SK-MEL-5 (cell line): ENCODE results near the gene GRIA1. TPM values are rescaled to one million over a fixed set of nuclear protein-coding genes. Genes with fewer than 3 reads are reported as not detected.
"Not testable (repeated sequence)": the region's sequence is repeated elsewhere in the genome, so short reads cannot be mapped to it uniquely, and the experiment has no call there.

Experiments used
- DNase-seq: peaks from one replicate; pipeline ENCODE4 v3.0.0-alpha.2; 2016; ENCODE audit warnings: low read depth, low spot score
- in situ Hi-C: cut with HindIII; loops from 2 replicates; pipeline ENCODE4 v1.10.0; 2016; ENCODE audit warnings: low sequenced_read_pairs, high pct_unique_total_duplicates, low pct_unique_long_range_greater_than_20kb
- small RNA-seq, 2 experiments: library from RNA; depleted of rRNA; stranded (forward); fragments of <200 nt; gene quantifications; one replicate each; pipeline ENCODE3, GENCODE V24; 2014
- total RNA-seq: library from RNA; depleted of rRNA; stranded (reverse); fragments of >200 nt; shearing (Covaris generic); gene quantifications from 2 replicates; pipeline ENCODE4 v1.2.3, GENCODE V29; 2014

GRIA1 gene
- total RNA-seq, 1 experiment from 2014 or later = not detected

- DNase-seq = no peak
- in situ Hi-C loops = no loop called here
Measured at GRCh38 chr5:153807801-153808200, 317.3 kb downstream of the GRIA1 start.

- DNase-seq = no peak
- in situ Hi-C loops = no loop called here
Measured at GRCh38 chr5:153809166-153809565, 318.7 kb downstream of the GRIA1 start.

GRCh38 chr5:153813901-153814300 lies 323.4 kb downstream of the GRIA1 start:
- no peak for DNase-seq
- in situ Hi-C loops = no loop called here

- in situ Hi-C loops = no loop called here
- no peak for DNase-seq
Measured at GRCh38 chr5:153816870-153817269, 326.4 kb downstream of the GRIA1 start.

- in situ Hi-C loops = no loop called here
Measured at GRCh38 chr5:153818626-153819025, 328.2 kb downstream of the GRIA1 start.

GRCh38 chr5:153823036-153823435 lies 332.6 kb downstream of the GRIA1 start:
- no peak for DNase-seq
- in situ Hi-C loops = no loop called here

More at GRCh38 chr5:153818626-153819025, 328.2 kb downstream of the GRIA1 start:
- no peak for DNase-seq

GRCh38 chr5:153824909-153825308 lies 334.4 kb downstream of the GRIA1 start:
- DNase-seq = no peak
- in situ Hi-C loops = no loop called here

GRCh38 chr5:153827397-153827796 lies 336.9 kb downstream of the GRIA1 start:
- in situ Hi-C loops = no loop called here

GRCh38 chr5:153829510-153830065 lies 339.1 kb downstream of the GRIA1 start:
- in situ Hi-C loops = no loop called here
- no peak for DNase-seq

More at GRCh38 chr5:153827397-153827796, 336.9 kb downstream of the GRIA1 start:
- DNase-seq = peak; percentile 30

- DNase-seq = peak; percentile 65
Measured at GRCh38 chr5:153831973-153832372, 341.5 kb downstream of the GRIA1 start.

GRCh38 chr5:153835891-153836515 lies 345.5 kb downstream of the GRIA1 start:
- in situ Hi-C loops = no loop called here
- DNase-seq = no peak

More at GRCh38 chr5:153831973-153832372, 341.5 kb downstream of the GRIA1 start:
- in situ Hi-C loops = no loop called here

GRCh38 chr5:153849303-153850113 lies 359.0 kb downstream of the GRIA1 start:
- in situ Hi-C loops, DNase-seq: not testable (repeated sequence)

GRCh38 chr5:153860195-153860886 lies 369.9 kb downstream of the GRIA1 start:
- DNase-seq = no peak
- in situ Hi-C loops = no loop called here

- in situ Hi-C loops, DNase-seq: not testable (repeated sequence)
Measured at GRCh38 chr5:153862906-153863305, 372.4 kb downstream of the GRIA1 start.

Small RNA genes lying within 50 kb of the gene (small RNA-seq; reads per million reads assigned to genes)
- gene RN7SL177P = 0 reads per million in 2 experiments
